ENCODE results near the gene EIPR1.

DNA sequence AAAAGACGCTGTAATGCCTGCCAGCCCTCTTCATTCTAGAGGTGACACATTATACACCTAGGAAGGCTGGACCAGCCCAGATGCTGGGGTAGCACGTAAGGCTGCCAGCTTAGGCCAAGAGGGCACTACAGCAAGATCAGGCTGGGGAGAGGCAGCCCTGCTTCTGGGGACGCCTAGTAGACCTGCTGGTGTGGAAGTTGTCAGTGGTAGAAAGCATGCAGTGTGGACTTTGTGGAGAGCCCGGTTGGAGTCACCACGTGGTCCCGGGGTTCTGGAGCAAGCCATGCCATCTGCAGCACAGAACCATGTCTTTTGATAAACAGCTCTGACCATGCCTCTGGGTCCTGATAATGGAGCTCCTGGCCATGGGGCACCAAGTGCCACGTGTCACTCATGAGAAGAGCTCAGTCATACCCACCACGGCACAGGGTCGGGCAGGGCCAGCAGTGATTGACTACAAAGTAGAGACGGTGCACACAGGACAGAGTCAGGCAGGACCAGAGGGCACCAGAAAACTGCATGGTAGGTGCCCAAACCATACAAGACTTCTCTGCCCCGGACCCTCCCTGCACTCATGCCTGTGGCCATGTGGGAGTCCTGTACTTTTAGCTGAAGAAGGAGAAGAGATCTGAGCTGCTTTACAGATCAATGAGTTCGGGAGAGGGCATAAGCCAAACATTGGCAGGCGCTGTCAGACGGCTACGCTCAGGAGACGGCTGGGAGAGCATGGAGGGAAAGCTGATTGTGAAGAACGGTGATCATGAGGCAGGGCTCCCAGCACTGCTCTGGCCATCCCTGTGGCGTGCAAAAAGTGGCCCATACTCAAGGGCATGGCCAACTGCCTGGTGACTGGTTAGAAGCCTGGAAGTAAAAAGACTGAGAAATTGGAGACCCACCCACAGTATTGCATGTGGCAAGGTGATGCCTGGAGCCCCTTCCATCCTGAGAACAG is 114.9 kb downstream of the EIPR1 start:
- TF ChIP-seq CTCF (IDR thresholded peaks at IDR 0.05) = no peak
- TF ChIP-seq POLR2A (IDR thresholded peaks at IDR 0.05) = no peak

All from ovary (tissue), 3 donors.